LoVo (cell line): ENCODE results near the gene TNS3.

ENCODE experiments used
- DNase-seq: peaks from one replicate; pipeline ENCODE4 v3.0.0-alpha.2; 2016; ENCODE audit warnings: low spot score

The TNS3 gene

GRCh38 chr7:47328392-47329319, 253.3 kb downstream of the TNS3 start:
- no peak for DNase-seq

GRCh38 chr7:47327698-47328391, 254.1 kb downstream of the TNS3 start:
- no peak for DNase-seq

- no peak for DNase-seq
Measured at GRCh38 chr7:47327346-47327697, 254.6 kb downstream of the TNS3 start.

GRCh38 chr7:47326808-47327207, 255.1 kb downstream of the TNS3 start:
- no peak for DNase-seq

- no peak for DNase-seq
Measured at GRCh38 chr7:47326220-47326619, 255.7 kb downstream of the TNS3 start.

GRCh38 chr7:47325337-47325736, 256.6 kb downstream of the TNS3 start:
- no peak for DNase-seq

- DNase-seq, result no peak
Measured at GRCh38 chr7:47323904-47324303, 258.0 kb downstream of the TNS3 start.

- DNase-seq, result no peak
Measured at GRCh38 chr7:47322731-47323130, 259.2 kb downstream of the TNS3 start.

GRCh38 chr7:47320296-47320695, 261.6 kb downstream of the TNS3 start:
- peak; percentile 48 for DNase-seq

GRCh38 chr7:47318395-47319182, 263.3 kb downstream of the TNS3 start:
- DNase-seq, result no peak

- no peak for DNase-seq
Measured at GRCh38 chr7:47317487-47317886, 264.4 kb downstream of the TNS3 start.

GRCh38 chr7:47314728-47315607, 266.9 kb downstream of the TNS3 start:
- DNase-seq, result no peak

- DNase-seq, result no peak
Measured at GRCh38 chr7:47314248-47314647, 267.7 kb downstream of the TNS3 start.

- no peak for DNase-seq
Measured at GRCh38 chr7:47313564-47313963, 268.3 kb downstream of the TNS3 start.

- DNase-seq, result no peak
Measured at GRCh38 chr7:47311891-47312290, 270.0 kb downstream of the TNS3 start.

GRCh38 chr7:47310020-47310419, 271.9 kb downstream of the TNS3 start:
- DNase-seq, result no peak

GRCh38 chr7:47308808-47309207, 273.1 kb downstream of the TNS3 start:
- no peak for DNase-seq

- DNase-seq, result no peak
Measured at GRCh38 chr7:47307311-47307710, 274.6 kb downstream of the TNS3 start.

- DNase-seq, result no peak
Measured at GRCh38 chr7:47304727-47305719, 276.9 kb downstream of the TNS3 start.

- DNase-seq, result no peak
Measured at GRCh38 chr7:47303695-47304453, 278.0 kb downstream of the TNS3 start.
